Right forelimb (tissue), 1 donor: ENCODE data around the gene SOHLH1.
A peak's percentile ranks its signal among the peaks of the same experiment; 100 is the strongest.
"Not testable (repeated sequence)": the region's sequence is repeated elsewhere in the genome, so short reads cannot be mapped to it uniquely, and the experiment has no call there.

ENCODE experiments used
- DNase-seq: peaks from one replicate; pipeline ENCODE4 v3.0.0-alpha.2; 2018

SOHLH1 gene

GRCh38 chr9:135676891-135677290, 22.4 kb downstream of the SOHLH1 start:
- no peak for DNase-seq

- no peak for DNase-seq
Observed at GRCh38 chr9:135674977-135675376, 24.3 kb downstream of the SOHLH1 start.

- no peak for DNase-seq
Observed at GRCh38 chr9:135673941-135674340, 25.3 kb downstream of the SOHLH1 start.

- DNase-seq, result not testable (repeated sequence)
Observed at GRCh38 chr9:135672786-135673185, 26.5 kb downstream of the SOHLH1 start.

- peak; percentile 7 for DNase-seq
Observed at GRCh38 chr9:135671591-135672041, 27.7 kb downstream of the SOHLH1 start.

- DNase-seq, result peak; percentile 7
Observed at GRCh38 chr9:135670721-135671590, 28.3 kb downstream of the SOHLH1 start.

GRCh38 chr9:135669616-135670285, 29.5 kb downstream of the SOHLH1 start:
- peak; percentile 16 for DNase-seq

GRCh38 chr9:135669018-135669417, 30.3 kb downstream of the SOHLH1 start:
- not testable (repeated sequence) for DNase-seq

- DNase-seq, result no peak
Observed at GRCh38 chr9:135667463-135668001, 31.7 kb downstream of the SOHLH1 start.

- no peak for DNase-seq
Observed at GRCh38 chr9:135666534-135667462, 32.5 kb downstream of the SOHLH1 start.

GRCh38 chr9:135665795-135666189, 33.5 kb downstream of the SOHLH1 start:
- no peak for DNase-seq

GRCh38 chr9:135664801-135665794, 34.2 kb downstream of the SOHLH1 start:
- no peak for DNase-seq

- no peak for DNase-seq
Observed at GRCh38 chr9:135664266-135664665, 35.0 kb downstream of the SOHLH1 start.

GRCh38 chr9:135663857-135664256, 35.4 kb downstream of the SOHLH1 start:
- DNase-seq, result no peak

- no peak for DNase-seq
Observed at GRCh38 chr9:135663451-135663770, 35.9 kb downstream of the SOHLH1 start.

- DNase-seq, result peak; percentile 70
Observed at GRCh38 chr9:135662758-135663450, 36.4 kb downstream of the SOHLH1 start, which contains the start of gene LCN9. Gene LCN9 (plus strand): TSS chr9:135663309. CDS start chr9:135663322, 13 bp downstream.

- no peak for DNase-seq
Observed at GRCh38 chr9:135661816-135662560, 37.3 kb downstream of the SOHLH1 start.

GRCh38 chr9:135660407-135660806, 38.9 kb downstream of the SOHLH1 start:
- DNase-seq, result no peak

- no peak for DNase-seq
Observed at GRCh38 chr9:135659252-135659651, 40.0 kb downstream of the SOHLH1 start.

- DNase-seq, result no peak
Observed at GRCh38 chr9:135657416-135657815, 41.9 kb downstream of the SOHLH1 start.
